GM23338 (cell line): ENCODE measurements around the gene HSDL1. TPM values are rescaled to one million over a fixed set of nuclear protein-coding genes. Genes with fewer than 3 reads are reported as not detected.

Experiments used
- ATAC-seq: fragments of 200-7000 bp; cut with Tn5 transposase; 3 replicates; pipeline ENCODE4 v1.9.1; 2020
- DNase-seq: peaks from one replicate; pipeline ENCODE4 v3.0.0-alpha.2; 2015; ENCODE audit warnings: low spot score
- H2AFZ ChIP-seq: fragments of 200-600 bp; sonication (generic); 2 replicates; pipeline ENCODE4 v1.8.0; 2016; ENCODE audit warnings: antibody characterized with exemption, mild to moderate bottlenecking, moderate library complexity
- H3F3A ChIP-seq: fragments of 200-600 bp; sonication (generic); replicated peaks from 2 replicates; pipeline ENCODE4 v1.8.0; 2017; ENCODE audit warnings: antibody characterized with exemption, mixed run types, low read depth
- H3K27ac ChIP-seq: fragments of 200-600 bp; sonication (generic); 2 replicates; pipeline ENCODE4 v1.6.1; 2016; ENCODE audit warnings: low read depth
- H3K27me3 ChIP-seq: fragments of 200-600 bp; sonication (generic); 2 replicates; pipeline ENCODE4 v1.8.0; 2016; ENCODE audit warnings: mild to moderate bottlenecking, mixed run types, moderate library complexity; ENCODE audit not compliant: insufficient read depth
- H3K36me3 ChIP-seq: fragments of 200-600 bp; sonication (generic); 2 replicates; pipeline ENCODE4 v1.8.0; 2016; ENCODE audit warnings: mild to moderate bottlenecking; ENCODE audit not compliant: insufficient read depth
- H3K4me1 ChIP-seq: fragments of 200-600 bp; sonication (generic); 2 replicates; pipeline ENCODE4 v1.8.0; 2016; ENCODE audit warnings: mild to moderate bottlenecking, moderate library complexity; ENCODE audit not compliant: insufficient read depth
- H3K4me2 ChIP-seq: fragments of 200-600 bp; sonication (generic); 2 replicates; pipeline ENCODE4 v1.7.1; 2017; ENCODE audit warnings: mixed run types
- H3K4me3 ChIP-seq: fragments of 200-600 bp; sonication (generic); 2 replicates; pipeline ENCODE4 v1.6.1; 2016; ENCODE audit warnings: mixed run types
- H3K79me2 ChIP-seq: fragments of 200-600 bp; sonication (generic); replicated peaks from 2 replicates; pipeline ENCODE4 v1.8.0; 2017; ENCODE audit warnings: mild to moderate bottlenecking; ENCODE audit not compliant: insufficient read depth
- H3K9me2 ChIP-seq: fragments of 200-600 bp; sonication (generic); 2 replicates; pipeline ENCODE4 v1.8.0; 2017; ENCODE audit not compliant: insufficient read depth
- H4K20me1 ChIP-seq: fragments of 200-600 bp; sonication (generic); replicated peaks from 2 replicates; pipeline ENCODE4 v1.8.0; 2017; ENCODE audit warnings: mild to moderate bottlenecking; ENCODE audit not compliant: insufficient read depth
- H3K27ac Mint-ChIP-seq: 2 replicates; pipeline ENCODE4 v1.8.0; 2020; ENCODE audit warnings: inconsistent platforms, mild to moderate bottlenecking, moderate library complexity, mixed read lengths
- H3K27me3 Mint-ChIP-seq: 3 replicates; pipeline ENCODE4 v1.8.0; 2022; ENCODE audit warnings: low read depth, mild to moderate bottlenecking, moderate library complexity, mixed read lengths, inconsistent platforms; ENCODE audit not compliant: insufficient read depth, poor library complexity
- H3K36me3 Mint-ChIP-seq: 3 replicates; pipeline ENCODE4 v1.8.0; 2021; ENCODE audit warnings: low read depth, mild to moderate bottlenecking, inconsistent platforms, moderate library complexity, mixed read lengths
- H3K4me1 Mint-ChIP-seq: 3 replicates; pipeline ENCODE4 v1.8.0; 2020; ENCODE audit warnings: mild to moderate bottlenecking, inconsistent platforms, mixed read lengths
- H3K4me3 Mint-ChIP-seq: 3 replicates; pipeline ENCODE4 v1.8.0; 2021; ENCODE audit warnings: moderate library complexity, mild to moderate bottlenecking, inconsistent platforms, mixed read lengths
- H3K9me3 Mint-ChIP-seq: 3 replicates; pipeline ENCODE4 v1.8.0; 2020; ENCODE audit warnings: moderate library complexity, mild to moderate bottlenecking, inconsistent platforms, mixed read lengths
- CREB1 ChIP-seq: fragments of 250-450 bp; sonication (Bioruptor Pico); IDR thresholded peaks from 2 replicates; pipeline ENCODE4 v1.5.0; 2020; ENCODE audit warnings: low read depth, mild to moderate bottlenecking, moderate library complexity
- EZH2 ChIP-seq: fragments of 200-600 bp; sonication (generic); IDR thresholded peaks from one replicate; pipeline ENCODE4 v1.8.0; 2017; ENCODE audit warnings: antibody characterized with exemption, mild to moderate bottlenecking, low read depth; ENCODE audit not compliant: unreplicated experiment
- EZH2phosphoT487 ChIP-seq: fragments of 200-600 bp; sonication (generic); IDR thresholded peaks from one replicate; pipeline ENCODE4 v1.8.1; 2018; ENCODE audit warnings: antibody characterized with exemption; ENCODE audit not compliant: unreplicated experiment
- JUNB ChIP-seq: IDR thresholded peaks from one replicate; pipeline ENCODE4 v1.6.1; 2016; ENCODE audit warnings: antibody characterized with exemption; ENCODE audit not compliant: unreplicated experiment
- NANOG ChIP-seq: IDR thresholded peaks from 2 replicates; pipeline ENCODE4 v1.6.1; 2016; ENCODE audit warnings: antibody characterized with exemption, borderline replicate concordance
- POLR2AphosphoS5 ChIP-seq: IDR thresholded peaks from 2 replicates; pipeline ENCODE4 v1.6.1; 2016; ENCODE audit warnings: antibody characterized with exemption, low read depth
- STAT1 ChIP-seq: IDR thresholded peaks from one replicate; pipeline ENCODE4 v1.6.1; 2016; ENCODE audit warnings: antibody characterized with exemption; ENCODE audit not compliant: unreplicated experiment
- ZNF114 ChIP-seq: fragments of 250-450 bp; sonication (Bioruptor Pico); IDR thresholded peaks from 2 replicates; pipeline ENCODE4 v1.5.0; 2020; ENCODE audit warnings: mild to moderate bottlenecking, moderate library complexity
- ZNF331 ChIP-seq: fragments of 250-450 bp; sonication (Bioruptor Pico); IDR thresholded peaks from 2 replicates; pipeline ENCODE4 v1.5.0; 2020; ENCODE audit warnings: low read depth, mild to moderate bottlenecking, moderate library complexity
- polyA plus RNA-seq: library from polyadenylated mRNA; unstranded; fragments of >200 nt; fragmentation: Nextera tagmentation; extraction: Ambion mirVana; gene quantifications from 2 replicates; pipeline ENCODE4 v1.2.1, GENCODE V29; 2016
- total RNA-seq: library from RNA; depleted of rRNA; stranded (reverse); fragments of >200 nt; shearing (Covaris generic); gene quantifications from 2 replicates; pipeline ENCODE4 v1.2.3, GENCODE V29; 2014
- TF ChIP-seq, protein P1 (sequence below): fragments of 250-450 bp; sonication (Bioruptor Pico); IDR thresholded peaks from 2 replicates; pipeline ENCODE4 v1.5.0; 2020; ENCODE audit warnings: mild to moderate bottlenecking, moderate library complexity
- TF ChIP-seq, protein P2 (sequence below), 2 experiments: fragments of 200-600 bp in 1 of 2; sonication (generic) in 1 of 2; conservative IDR thresholded peaks; 2 replicates each; pipeline versions ENCODE4 v1.5.1 to v1.6.1; 2016 to 2017; ENCODE audit warnings: antibody characterized with exemption in 2 of 2, low read depth in 2 of 2, mild to moderate bottlenecking in 2 of 2, moderate library complexity in 1 of 2
- TF ChIP-seq, protein P3 (sequence below): IDR thresholded peaks from one replicate; pipeline ENCODE4 v1.6.1; 2018; ENCODE audit warnings: antibody characterized with exemption; ENCODE audit not compliant: unreplicated experiment
- TF ChIP-seq, protein P4 (sequence below): IDR thresholded peaks from 2 replicates; pipeline ENCODE4 v1.6.1; 2016; ENCODE audit warnings: antibody characterized with exemption

HSDL1 gene
- total and polyA plus RNA-seq, 2 experiments from 2014 or later: 16.6 to 46.1 TPM

DNA sequence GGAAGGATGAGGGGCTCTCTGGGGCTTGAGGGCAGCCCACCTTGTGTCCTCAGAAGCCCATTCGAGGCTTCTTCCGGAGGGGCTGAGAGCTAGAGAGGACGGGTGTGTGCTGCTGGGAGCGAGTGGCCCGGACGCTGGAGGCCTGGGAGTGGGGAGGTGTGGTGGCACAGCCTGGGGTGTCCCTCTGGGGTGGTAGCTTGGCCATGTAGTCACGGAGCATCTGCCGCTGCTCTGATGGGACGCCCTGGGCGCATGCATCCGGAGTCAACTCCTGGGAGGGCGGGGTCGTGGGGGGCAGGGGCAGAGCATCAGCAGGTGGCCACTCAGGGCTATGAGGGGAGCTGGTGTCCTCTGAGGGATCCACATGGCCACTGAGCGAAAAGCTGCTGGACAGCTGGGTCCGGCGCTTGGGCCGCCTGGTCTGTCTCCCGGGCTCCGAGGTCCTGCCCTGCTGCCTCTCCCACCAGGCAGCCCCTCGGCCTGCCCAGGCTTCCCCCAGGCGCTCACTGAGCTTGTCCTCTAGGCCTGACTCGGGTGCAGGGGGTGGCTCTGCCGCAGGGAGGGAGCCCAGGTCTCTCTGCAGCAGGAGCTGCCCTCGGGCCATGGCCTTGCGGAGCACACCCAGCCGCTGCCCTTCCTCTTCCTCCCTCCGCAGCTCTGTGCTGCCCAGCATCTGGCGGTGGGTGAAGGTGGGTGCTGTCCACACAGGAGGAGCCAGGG, 34.1 kb upstream of the HSDL1 start:
- Mint-ChIP-seq H3K27me3 (peaks cover 11% of the 10 kb centered on the region), H3K27ac (no peak overlapping the region), H3K36me3 (peaks cover 36% of the 10 kb centered on the region), H3K4me1 (no peaks in the 10 kb centered on the region), H3K4me3 (no peak overlapping the region), H3K9me3 (no peaks in the 10 kb centered on the region)
- H3K79me2 ChIP-seq: peaks cover 4% of the 10 kb centered on the region; the same call in 1 of the 2 replicates
- H3K27ac ChIP-seq: no peak overlapping the region
- no peaks in the 10 kb centered on the region for H4K20me1 ChIP-seq
- no peak overlapping the region for H3K4me2 ChIP-seq
- no peaks in the 10 kb centered on the region for H3F3A ChIP-seq
- no peaks in the 10 kb centered on the region for H3K9me2 ChIP-seq
- TF ChIP-seq POLR2AphosphoS5: no peak
- TF ChIP-seq ZNF331 (CRISPR knock-in tag): no peak
- TF ChIP-seq ZNF114 (CRISPR knock-in tag): no peak
- TF ChIP-seq, protein P1, sequence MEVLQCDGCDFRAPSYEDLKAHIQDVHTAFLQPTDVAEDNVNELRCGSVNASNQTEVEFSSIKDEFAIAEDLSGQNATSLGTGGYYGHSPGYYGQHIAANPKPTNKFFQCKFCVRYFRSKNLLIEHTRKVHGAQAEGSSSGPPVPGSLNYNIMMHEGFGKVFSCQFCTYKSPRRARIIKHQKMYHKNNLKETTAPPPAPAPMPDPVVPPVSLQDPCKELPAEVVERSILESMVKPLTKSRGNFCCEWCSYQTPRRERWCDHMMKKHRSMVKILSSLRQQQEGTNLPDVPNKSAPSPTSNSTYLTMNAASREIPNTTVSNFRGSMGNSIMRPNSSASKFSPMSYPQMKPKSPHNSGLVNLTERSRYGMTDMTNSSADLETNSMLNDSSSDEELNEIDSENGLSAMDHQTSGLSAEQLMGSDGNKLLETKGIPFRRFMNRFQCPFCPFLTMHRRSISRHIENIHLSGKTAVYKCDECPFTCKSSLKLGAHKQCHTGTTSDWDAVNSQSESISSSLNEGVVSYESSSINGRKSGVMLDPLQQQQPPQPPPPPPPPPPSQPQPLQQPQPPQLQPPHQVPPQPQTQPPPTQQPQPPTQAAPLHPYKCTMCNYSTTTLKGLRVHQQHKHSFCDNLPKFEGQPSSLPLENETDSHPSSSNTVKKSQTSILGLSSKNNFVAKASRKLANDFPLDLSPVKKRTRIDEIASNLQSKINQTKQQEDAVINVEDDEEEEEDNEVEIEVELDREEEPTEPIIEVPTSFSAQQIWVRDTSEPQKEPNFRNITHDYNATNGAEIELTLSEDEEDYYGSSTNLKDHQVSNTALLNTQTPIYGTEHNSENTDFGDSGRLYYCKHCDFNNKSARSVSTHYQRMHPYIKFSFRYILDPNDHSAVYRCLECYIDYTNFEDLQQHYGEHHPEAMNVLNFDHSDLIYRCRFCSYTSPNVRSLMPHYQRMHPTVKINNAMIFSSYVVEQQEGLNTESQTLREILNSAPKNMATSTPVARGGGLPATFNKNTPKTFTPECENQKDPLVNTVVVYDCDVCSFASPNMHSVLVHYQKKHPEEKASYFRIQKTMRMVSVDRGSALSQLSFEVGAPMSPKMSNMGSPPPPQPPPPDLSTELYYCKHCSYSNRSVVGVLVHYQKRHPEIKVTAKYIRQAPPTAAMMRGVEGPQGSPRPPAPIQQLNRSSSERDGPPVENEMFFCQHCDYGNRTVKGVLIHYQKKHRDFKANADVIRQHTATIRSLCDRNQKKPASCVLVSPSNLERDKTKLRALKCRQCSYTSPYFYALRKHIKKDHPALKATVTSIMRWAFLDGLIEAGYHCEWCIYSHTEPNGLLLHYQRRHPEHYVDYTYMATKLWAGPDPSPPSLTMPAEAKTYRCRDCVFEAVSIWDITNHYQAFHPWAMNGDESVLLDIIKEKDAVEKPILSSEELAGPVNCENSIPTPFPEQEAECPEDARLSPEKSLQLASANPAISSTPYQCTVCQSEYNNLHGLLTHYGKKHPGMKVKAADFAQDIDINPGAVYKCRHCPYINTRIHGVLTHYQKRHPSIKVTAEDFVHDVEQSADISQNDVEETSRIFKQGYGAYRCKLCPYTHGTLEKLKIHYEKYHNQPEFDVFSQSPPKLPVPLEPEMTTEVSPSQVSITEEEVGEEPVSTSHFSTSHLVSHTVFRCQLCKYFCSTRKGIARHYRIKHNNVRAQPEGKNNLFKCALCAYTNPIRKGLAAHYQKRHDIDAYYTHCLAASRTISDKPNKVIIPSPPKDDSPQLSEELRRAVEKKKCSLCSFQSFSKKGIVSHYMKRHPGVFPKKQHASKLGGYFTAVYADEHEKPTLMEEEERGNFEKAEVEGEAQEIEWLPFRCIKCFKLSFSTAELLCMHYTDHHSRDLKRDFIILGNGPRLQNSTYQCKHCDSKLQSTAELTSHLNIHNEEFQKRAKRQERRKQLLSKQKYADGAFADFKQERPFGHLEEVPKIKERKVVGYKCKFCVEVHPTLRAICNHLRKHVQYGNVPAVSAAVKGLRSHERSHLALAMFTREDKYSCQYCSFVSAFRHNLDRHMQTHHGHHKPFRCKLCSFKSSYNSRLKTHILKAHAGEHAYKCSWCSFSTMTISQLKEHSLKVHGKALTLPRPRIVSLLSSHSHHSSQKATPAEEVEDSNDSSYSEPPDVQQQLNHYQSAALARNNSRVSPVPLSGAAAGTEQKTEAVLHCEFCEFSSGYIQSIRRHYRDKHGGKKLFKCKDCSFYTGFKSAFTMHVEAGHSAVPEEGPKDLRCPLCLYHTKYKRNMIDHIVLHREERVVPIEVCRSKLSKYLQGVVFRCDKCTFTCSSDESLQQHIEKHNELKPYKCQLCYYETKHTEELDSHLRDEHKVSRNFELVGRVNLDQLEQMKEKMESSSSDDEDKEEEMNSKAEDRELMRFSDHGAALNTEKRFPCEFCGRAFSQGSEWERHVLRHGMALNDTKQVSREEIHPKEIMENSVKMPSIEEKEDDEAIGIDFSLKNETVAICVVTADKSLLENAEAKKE (CRISPR knock-in tag): no peak
- TF ChIP-seq, protein P2, sequence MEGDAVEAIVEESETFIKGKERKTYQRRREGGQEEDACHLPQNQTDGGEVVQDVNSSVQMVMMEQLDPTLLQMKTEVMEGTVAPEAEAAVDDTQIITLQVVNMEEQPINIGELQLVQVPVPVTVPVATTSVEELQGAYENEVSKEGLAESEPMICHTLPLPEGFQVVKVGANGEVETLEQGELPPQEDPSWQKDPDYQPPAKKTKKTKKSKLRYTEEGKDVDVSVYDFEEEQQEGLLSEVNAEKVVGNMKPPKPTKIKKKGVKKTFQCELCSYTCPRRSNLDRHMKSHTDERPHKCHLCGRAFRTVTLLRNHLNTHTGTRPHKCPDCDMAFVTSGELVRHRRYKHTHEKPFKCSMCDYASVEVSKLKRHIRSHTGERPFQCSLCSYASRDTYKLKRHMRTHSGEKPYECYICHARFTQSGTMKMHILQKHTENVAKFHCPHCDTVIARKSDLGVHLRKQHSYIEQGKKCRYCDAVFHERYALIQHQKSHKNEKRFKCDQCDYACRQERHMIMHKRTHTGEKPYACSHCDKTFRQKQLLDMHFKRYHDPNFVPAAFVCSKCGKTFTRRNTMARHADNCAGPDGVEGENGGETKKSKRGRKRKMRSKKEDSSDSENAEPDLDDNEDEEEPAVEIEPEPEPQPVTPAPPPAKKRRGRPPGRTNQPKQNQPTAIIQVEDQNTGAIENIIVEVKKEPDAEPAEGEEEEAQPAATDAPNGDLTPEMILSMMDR (conservative IDR thresholded peaks at IDR 0.05; ENCODE audit: low read depth in 2 of 2): no peak
- no peak for TF ChIP-seq EZH2phosphoT487
- TF ChIP-seq, protein P3, sequence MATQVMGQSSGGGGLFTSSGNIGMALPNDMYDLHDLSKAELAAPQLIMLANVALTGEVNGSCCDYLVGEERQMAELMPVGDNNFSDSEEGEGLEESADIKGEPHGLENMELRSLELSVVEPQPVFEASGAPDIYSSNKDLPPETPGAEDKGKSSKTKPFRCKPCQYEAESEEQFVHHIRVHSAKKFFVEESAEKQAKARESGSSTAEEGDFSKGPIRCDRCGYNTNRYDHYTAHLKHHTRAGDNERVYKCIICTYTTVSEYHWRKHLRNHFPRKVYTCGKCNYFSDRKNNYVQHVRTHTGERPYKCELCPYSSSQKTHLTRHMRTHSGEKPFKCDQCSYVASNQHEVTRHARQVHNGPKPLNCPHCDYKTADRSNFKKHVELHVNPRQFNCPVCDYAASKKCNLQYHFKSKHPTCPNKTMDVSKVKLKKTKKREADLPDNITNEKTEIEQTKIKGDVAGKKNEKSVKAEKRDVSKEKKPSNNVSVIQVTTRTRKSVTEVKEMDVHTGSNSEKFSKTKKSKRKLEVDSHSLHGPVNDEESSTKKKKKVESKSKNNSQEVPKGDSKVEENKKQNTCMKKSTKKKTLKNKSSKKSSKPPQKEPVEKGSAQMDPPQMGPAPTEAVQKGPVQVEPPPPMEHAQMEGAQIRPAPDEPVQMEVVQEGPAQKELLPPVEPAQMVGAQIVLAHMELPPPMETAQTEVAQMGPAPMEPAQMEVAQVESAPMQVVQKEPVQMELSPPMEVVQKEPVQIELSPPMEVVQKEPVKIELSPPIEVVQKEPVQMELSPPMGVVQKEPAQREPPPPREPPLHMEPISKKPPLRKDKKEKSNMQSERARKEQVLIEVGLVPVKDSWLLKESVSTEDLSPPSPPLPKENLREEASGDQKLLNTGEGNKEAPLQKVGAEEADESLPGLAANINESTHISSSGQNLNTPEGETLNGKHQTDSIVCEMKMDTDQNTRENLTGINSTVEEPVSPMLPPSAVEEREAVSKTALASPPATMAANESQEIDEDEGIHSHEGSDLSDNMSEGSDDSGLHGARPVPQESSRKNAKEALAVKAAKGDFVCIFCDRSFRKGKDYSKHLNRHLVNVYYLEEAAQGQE: no peak
- TF ChIP-seq JUNB: no peak
- TF ChIP-seq CREB1: no peak
- no peak for TF ChIP-seq NANOG
- no peak for TF ChIP-seq EZH2
- TF ChIP-seq, protein P4, sequence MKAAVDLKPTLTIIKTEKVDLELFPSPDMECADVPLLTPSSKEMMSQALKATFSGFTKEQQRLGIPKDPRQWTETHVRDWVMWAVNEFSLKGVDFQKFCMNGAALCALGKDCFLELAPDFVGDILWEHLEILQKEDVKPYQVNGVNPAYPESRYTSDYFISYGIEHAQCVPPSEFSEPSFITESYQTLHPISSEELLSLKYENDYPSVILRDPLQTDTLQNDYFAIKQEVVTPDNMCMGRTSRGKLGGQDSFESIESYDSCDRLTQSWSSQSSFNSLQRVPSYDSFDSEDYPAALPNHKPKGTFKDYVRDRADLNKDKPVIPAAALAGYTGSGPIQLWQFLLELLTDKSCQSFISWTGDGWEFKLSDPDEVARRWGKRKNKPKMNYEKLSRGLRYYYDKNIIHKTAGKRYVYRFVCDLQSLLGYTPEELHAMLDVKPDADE: no peak
- TF ChIP-seq STAT1: no peak
- no peaks in the 10 kb centered on the region for H3K4me1 ChIP-seq
- H3K27me3 ChIP-seq: no peaks in the 10 kb centered on the region
- H2AFZ ChIP-seq: no peak overlapping the region
- no peaks in the 10 kb centered on the region; the same call in 1 of the 2 replicates for H3K36me3 ChIP-seq
- ATAC-seq (no peak), DNase-seq (no peak)
- no peak overlapping the region for H3K4me3 ChIP-seq
